Measurements from ENCODE around the gene EHD4. TPM values are rescaled to one million over a fixed set of nuclear protein-coding genes. Genes with fewer than 3 reads are reported as not detected.

EHD4 gene
- total RNA-seq, 4 donors from 2014 or later, result 13.2 to 31.5 (median 22.0) TPM

DNA sequence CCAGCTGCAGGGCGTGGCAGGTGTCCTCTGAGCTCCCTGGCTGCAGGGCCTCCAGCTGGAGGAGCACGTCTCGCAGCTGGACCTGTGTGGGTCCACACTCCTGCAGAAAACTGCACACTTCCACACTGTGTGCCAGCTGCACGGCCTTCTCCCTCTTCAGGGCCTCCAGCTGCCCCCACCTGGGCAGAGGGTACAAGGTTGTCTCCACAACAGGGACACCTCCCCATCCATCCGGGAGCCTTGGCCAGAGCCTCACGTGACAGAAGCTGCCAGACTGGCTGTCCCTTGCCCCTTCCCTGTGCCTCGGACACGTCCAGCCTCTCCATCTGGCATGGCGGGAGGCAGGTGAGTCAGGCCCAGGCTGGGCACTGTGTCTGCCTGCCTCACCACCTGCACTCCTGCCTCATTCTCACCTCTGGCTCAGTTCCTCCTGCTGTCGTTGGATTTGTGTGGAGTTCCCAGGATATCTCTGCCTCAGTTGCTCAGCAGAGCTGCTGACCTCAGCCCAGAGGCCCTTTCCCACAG is 93.0 kb downstream of the EHD4 start:
- WGBS, 2 donors, result 91 to 98% methylated on average over 8 to 10 of the region's 10 CpGs
- Histone ChIP-seq H3K4me3 (no peak overlapping the region), H3K36me3 (no peaks in the 10 kb centered on the region), H3K9me3 (no peaks in the 10 kb centered on the region), H3K27me3 (peaks cover 0 to 28% of the 10 kb centered on the region in 2 donors), H3K4me1 (peaks cover 0 to 14% (median 6%) of the 10 kb centered on the region in 4 donors), H3K27ac (no peak overlapping the region)
- DNase-seq (ENCODE audit: low spot score in 2 of 2), result no peak
- no peak for TF ChIP-seq EP300 (IDR thresholded peaks at IDR 0.05)
- no peak for TF ChIP-seq POLR2A (IDR thresholded peaks at IDR 0.05)
- TF ChIP-seq, protein P1, sequence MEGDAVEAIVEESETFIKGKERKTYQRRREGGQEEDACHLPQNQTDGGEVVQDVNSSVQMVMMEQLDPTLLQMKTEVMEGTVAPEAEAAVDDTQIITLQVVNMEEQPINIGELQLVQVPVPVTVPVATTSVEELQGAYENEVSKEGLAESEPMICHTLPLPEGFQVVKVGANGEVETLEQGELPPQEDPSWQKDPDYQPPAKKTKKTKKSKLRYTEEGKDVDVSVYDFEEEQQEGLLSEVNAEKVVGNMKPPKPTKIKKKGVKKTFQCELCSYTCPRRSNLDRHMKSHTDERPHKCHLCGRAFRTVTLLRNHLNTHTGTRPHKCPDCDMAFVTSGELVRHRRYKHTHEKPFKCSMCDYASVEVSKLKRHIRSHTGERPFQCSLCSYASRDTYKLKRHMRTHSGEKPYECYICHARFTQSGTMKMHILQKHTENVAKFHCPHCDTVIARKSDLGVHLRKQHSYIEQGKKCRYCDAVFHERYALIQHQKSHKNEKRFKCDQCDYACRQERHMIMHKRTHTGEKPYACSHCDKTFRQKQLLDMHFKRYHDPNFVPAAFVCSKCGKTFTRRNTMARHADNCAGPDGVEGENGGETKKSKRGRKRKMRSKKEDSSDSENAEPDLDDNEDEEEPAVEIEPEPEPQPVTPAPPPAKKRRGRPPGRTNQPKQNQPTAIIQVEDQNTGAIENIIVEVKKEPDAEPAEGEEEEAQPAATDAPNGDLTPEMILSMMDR (IDR thresholded peaks at IDR 0.05), result no peak

DNA sequence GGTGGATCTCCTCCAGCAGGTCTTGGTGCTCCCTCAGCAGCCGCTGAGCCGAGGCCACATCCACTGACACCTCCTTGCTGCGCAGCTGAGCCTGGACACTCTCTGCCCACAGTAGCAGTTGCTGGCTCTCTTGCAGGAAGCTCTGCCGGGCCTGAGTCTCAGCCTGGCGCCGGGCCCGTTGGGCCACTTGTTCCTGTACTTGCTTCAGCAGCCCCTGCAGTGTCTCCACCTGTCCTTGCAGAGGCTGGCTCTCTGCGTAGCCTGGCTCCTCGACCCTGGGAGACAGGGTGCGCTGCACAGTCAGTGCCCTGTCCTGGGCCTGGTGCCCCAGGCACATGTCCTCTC is 94.0 kb downstream of the EHD4 start:
- H3K4me1 ChIP-seq, result peaks cover 0 to 14% (median 6%) of the 10 kb centered on the region in 4 donors
- no peaks in the 10 kb centered on the region for H3K36me3 ChIP-seq
- TF ChIP-seq EP300 (IDR thresholded peaks at IDR 0.05) (no peak), POLR2A (IDR thresholded peaks at IDR 0.05) (no peak)
- TF ChIP-seq, protein P1 (IDR thresholded peaks at IDR 0.05), result no peak
- WGBS, 2 donors, result 87 to 89% methylated on average over 3 to 10 of the region's 10 CpGs
- H3K27ac ChIP-seq, result no peak overlapping the region
- no peaks in the 10 kb centered on the region for H3K9me3 ChIP-seq
- peaks cover 0 to 28% of the 10 kb centered on the region in 2 donors for H3K27me3 ChIP-seq
- no peak overlapping the region for H3K4me3 ChIP-seq
- no peak for DNase-seq (ENCODE audit: low spot score in 2 of 2)

DNA sequence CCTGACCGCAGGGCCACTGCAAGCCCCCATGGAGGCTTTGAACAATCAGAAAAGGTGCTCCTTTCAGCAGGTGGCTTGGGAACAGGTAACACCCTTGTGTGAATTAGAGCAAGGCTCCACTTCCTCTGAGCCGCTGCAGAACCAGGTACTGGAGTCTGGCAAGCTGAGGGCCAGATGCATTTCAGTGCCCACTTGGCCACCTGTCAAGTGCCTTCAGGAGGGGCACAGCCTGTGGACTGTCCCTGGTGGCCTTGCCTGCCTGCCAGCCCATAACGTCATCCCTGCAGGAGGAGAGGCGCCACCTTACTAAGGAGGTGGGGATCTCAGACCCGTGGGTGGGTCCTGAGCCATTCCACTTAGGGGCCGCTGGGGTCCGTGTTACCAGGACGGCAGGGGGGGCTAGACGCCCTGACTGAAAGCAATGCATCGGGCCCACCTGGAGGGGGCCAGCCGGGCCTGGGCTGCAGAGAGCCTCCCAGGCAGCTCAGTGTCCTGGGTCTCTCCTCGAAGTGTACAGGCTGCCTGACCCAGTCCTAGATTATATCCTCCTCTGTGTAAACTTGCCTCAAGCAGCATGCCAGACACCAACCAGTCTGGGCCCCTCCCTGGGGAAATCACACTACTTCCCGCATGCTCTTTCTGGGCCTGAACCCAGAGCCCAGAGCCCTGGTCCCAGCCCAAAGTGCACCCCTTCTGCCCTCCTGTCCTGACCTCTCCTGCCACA is 94.6 kb downstream of the EHD4 start:
- WGBS, 2 donors, result 69 to 71% methylated on average over 4 to 12 of the region's 13 CpGs

DNA sequence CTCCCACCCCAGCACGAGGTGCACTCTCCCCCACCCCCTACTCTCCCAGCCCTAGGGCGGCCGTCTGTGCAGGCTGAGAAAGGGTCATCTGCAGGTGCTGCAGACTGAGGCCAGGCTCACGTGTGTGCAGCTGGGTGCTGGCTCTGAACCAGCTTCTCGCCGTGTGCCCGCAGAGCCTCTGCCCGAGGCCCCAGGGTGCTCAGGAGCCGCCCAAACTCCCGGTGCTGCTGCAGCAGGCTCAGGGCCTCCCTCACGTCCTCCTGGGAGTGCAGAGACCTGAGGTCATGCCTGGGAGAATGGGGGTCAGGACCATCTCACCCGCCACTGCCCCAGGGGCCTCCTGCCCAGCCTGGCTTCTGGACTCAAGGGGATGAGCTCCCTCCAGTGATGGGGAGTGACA is 95.7 kb downstream of the EHD4 start:
- no peak overlapping the region for H3K27ac ChIP-seq
- H3K36me3 ChIP-seq, result no peaks in the 10 kb centered on the region
- H3K4me3 ChIP-seq, result no peak overlapping the region
- peaks cover 0 to 21% of the 10 kb centered on the region in 2 donors for H3K27me3 ChIP-seq
- no peak for DNase-seq (ENCODE audit: low spot score in 2 of 2)
- H3K4me1 ChIP-seq, result peaks cover 0 to 5% (median 2%) of the 10 kb centered on the region in 4 donors
- no peaks in the 10 kb centered on the region for H3K9me3 ChIP-seq
- 52 to 71% methylated on average over 7 of the region's 12 CpGs for WGBS, 2 donors
- TF ChIP-seq, protein P1 (IDR thresholded peaks at IDR 0.05), result no peak
- TF ChIP-seq POLR2A (IDR thresholded peaks at IDR 0.05) (no peak), EP300 (IDR thresholded peaks at IDR 0.05) (no peak)

More for the DNA sequence above, 94.6 kb downstream of the EHD4 start:
- TF ChIP-seq, protein P1 (IDR thresholded peaks at IDR 0.05), result no peak
- no peak for TF ChIP-seq POLR2A (IDR thresholded peaks at IDR 0.05)
- no peak for TF ChIP-seq EP300 (IDR thresholded peaks at IDR 0.05)
- H3K36me3 ChIP-seq, result no peaks in the 10 kb centered on the region
- H3K9me3 ChIP-seq, result no peaks in the 10 kb centered on the region
- H3K27ac ChIP-seq, result no peak overlapping the region
- peaks cover 0 to 28% of the 10 kb centered on the region in 2 donors for H3K27me3 ChIP-seq
- H3K4me3 ChIP-seq, result no peak overlapping the region
- peaks cover 0 to 14% (median 6%) of the 10 kb centered on the region in 4 donors for H3K4me1 ChIP-seq
- DNase-seq (ENCODE audit: low spot score in 2 of 2), result no peak

DNA sequence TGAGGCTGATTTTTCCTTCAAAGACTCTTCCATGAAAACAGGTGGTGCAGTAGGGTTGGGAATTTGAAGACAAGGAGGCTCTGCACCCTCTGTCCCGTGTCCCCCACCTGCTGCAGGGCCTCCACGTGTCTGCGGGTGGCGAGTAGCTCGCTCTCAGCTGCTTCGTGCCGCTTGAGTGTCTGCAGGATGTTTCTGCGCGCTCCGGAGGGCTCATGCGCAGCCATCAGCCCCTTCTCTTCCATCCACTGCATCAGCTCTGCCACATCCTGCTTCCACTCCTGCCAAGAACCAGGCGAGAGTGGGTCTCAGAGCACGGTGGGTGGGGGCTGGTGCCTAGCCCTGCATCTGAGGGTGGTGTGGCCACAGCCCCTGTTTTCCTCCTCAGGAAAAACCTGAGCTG is 96.3 kb downstream of the EHD4 start:
- H3K27me3 ChIP-seq, result peaks cover 0 to 15% of the 10 kb centered on the region in 2 donors
- no peak overlapping the region for H3K4me3 ChIP-seq
- no peaks in the 10 kb centered on the region for H3K4me1 ChIP-seq
- no peaks in the 10 kb centered on the region for H3K9me3 ChIP-seq
- TF ChIP-seq POLR2A (IDR thresholded peaks at IDR 0.05) (no peak), EP300 (IDR thresholded peaks at IDR 0.05) (no peak)
- TF ChIP-seq, protein P1 (IDR thresholded peaks at IDR 0.05), result no peak
- H3K27ac ChIP-seq, result no peak overlapping the region
- H3K36me3 ChIP-seq, result no peaks in the 10 kb centered on the region
- WGBS, 2 donors, result 76 to 85% methylated on average over 13 of the region's 13 CpGs
- no peak for DNase-seq (ENCODE audit: low spot score in 2 of 2)
